ENCODE data around the gene SIRPB2. TPM values are rescaled to one million over a fixed set of nuclear protein-coding genes. Genes with fewer than 3 reads are reported as not detected.

SIRPB2 gene
- total and polyA plus RNA-seq, 2 of the 8 experiments (the other 6 are each of a cell fraction or from before 2014, with no cell fraction given): 0.28 TPM; not detected in 1

GRCh38 chr20:1474325-1474724 lies 16.9 kb downstream of the SIRPB2 start:
- POLR2A ChIA-PET (ENCODE audit: partially characterized antibody): no interaction called here
- no peak overlapping the region for H3K18ac ChIP-seq (ENCODE audit: extremely low read depth, low read length)
- 0 out of 7 replicates have a peak, but pooled peaks cover 0 to 3% (median 0%) of the 10 kb centered on the region in 4 experiments for H3K4me1 ChIP-seq (replicated peaks in 1 of 4; ENCODE audit: control insufficient read depth in 3 of 4, insufficient read depth in 4 of 4, low read length in 3 of 4)
- H2BK12ac ChIP-seq (ENCODE audit: low read depth, low read length): no peak overlapping the region
- no peak overlapping the region for H3K4ac ChIP-seq (replicated peaks; ENCODE audit: insufficient read length, low read depth, low read length)
- CTCF ChIA-PET (ENCODE audit: partially characterized antibody): interaction anchor here (0.9 to 5.1 kb wide), 10 partner anchors 16 to 162 kb away, joined by 3 to 42 read pairs (median 3); no protein-coding TSS in a partner anchor
- H3K79me2 ChIP-seq (ENCODE audit: control insufficient read depth in 1 of 2, insufficient read depth in 2 of 2, low read length in 2 of 2): no peaks in the 10 kb centered on the region
- H3K23me2 ChIP-seq (ENCODE audit: low read depth, low read length): no peaks in the 10 kb centered on the region
- H4K5ac ChIP-seq (ENCODE audit: insufficient read length, low read depth, low read length): no peak overlapping the region
- FAIRE-seq (no peak), DNase-seq (ENCODE audit: low read depth in 1 of 2, low spot score in 2 of 2) (no peak)
- H3K27ac ChIP-seq (ENCODE audit: low read depth, low read length): no peak overlapping the region
- H3K4me3 ChIP-seq (ENCODE audit: extremely low read depth in 1 of 4, insufficient read depth in 2 of 4, low read depth in 3 of 4, low read length in 4 of 4): no peak overlapping the region
- H2BK20ac ChIP-seq (ENCODE audit: low read length): no peak overlapping the region
- no peaks in the 10 kb centered on the region for H3K9me3 ChIP-seq (ENCODE audit: insufficient read depth in 2 of 2, low read depth in 1 of 2, low read length in 1 of 2)
- H2BK5ac ChIP-seq (ENCODE audit: low read depth, low read length): no peak overlapping the region
- no peaks in the 10 kb centered on the region for H3K36me3 ChIP-seq (ENCODE audit: control insufficient read depth in 2 of 4, insufficient read depth in 4 of 4, low read length in 3 of 4)
- no peak overlapping the region for H3K4me2 ChIP-seq (ENCODE audit: insufficient read depth in 1 of 2, low read depth in 2 of 2, low read length in 2 of 2)
- H3K14ac ChIP-seq (ENCODE audit: insufficient read length): no peak overlapping the region
- H2AK5ac ChIP-seq (ENCODE audit: low read depth, low read length): no peak overlapping the region
- no peak overlapping the region for H2BK15ac ChIP-seq (ENCODE audit: low read length)
- no peak overlapping the region for H4K8ac ChIP-seq (ENCODE audit: extremely low read depth, insufficient read depth, low read length)
- no peaks in the 10 kb centered on the region for H3K27me3 ChIP-seq (replicated peaks in 1 of 4; ENCODE audit: control insufficient read depth in 3 of 4, extremely low read depth in 1 of 4, insufficient read depth in 3 of 4, low read length in 3 of 4)
- no peak overlapping the region for H4K91ac ChIP-seq (replicated peaks; ENCODE audit: insufficient read length, low read length)
- H2BK120ac ChIP-seq (replicated peaks; ENCODE audit: low read depth, low read length): no peak overlapping the region
- H4K20me1 ChIP-seq (replicated peaks in 1 of 2; ENCODE audit: control insufficient read depth in 1 of 2, insufficient read depth in 2 of 2, low read length in 2 of 2): no peaks in the 10 kb centered on the region
- no peak overlapping the region for H3K56ac ChIP-seq (replicated peaks; ENCODE audit: insufficient read length, low read depth, low read length)
- no peaks in the 10 kb centered on the region for H3K79me1 ChIP-seq (ENCODE audit: low read depth, low read length)
- no peak for TF ChIP-seq SP4 (IDR thresholded peaks at IDR 0.05; ENCODE audit: low read length)
- TF ChIP-seq ATF3 (IDR thresholded peaks at IDR 0.05; ENCODE audit: insufficient read depth, low read depth, low read length): no peak
- TF ChIP-seq RXRA (IDR thresholded peaks at IDR 0.05; ENCODE audit: insufficient read depth, low read depth, low read length): no peak
- no peak overlapping the region for H3K9ac ChIP-seq (replicated peaks in 1 of 4; ENCODE audit: extremely low read depth in 1 of 4, low read depth in 3 of 4, low read length in 3 of 4)
- no peak overlapping the region for H3K23ac ChIP-seq (ENCODE audit: insufficient read length)
- 94% methylated on average over 8 of the region's 8 CpGs; no CpG with 5 or more reads in 1 of the 2 experiments for WGBS, 2 experiments (ENCODE audit: extremely low coverage in 1 of 2, insufficient coverage in 1 of 2, insufficient read length in 1 of 2, insufficient replicate concordance in 2 of 2, low coverage in 1 of 2, low lambda C conversion rate in 2 of 2, missing lambda C conversion rate in 1 of 2)
- H2AFZ ChIP-seq (ENCODE audit: low read length): no peak overlapping the region

All from H1 (cell line).